Heart right ventricle (tissue), 16 donors: Measurements from ENCODE around the gene COX7A2L. TPM values are rescaled to one million over a fixed set of nuclear protein-coding genes. Genes with fewer than 3 reads are reported as not detected.
"Not testable (repeated sequence)": the region's sequence is repeated elsewhere in the genome, so short reads cannot be mapped to it uniquely, and the experiment has no call there.

Source experiments
- ATAC-seq, 8 donors: fragments of 200-7000 bp; cut with Tn5 transposase; one replicate each; pipeline ENCODE4 v1.9.1; 2020; ENCODE audit warnings: mild to moderate bottlenecking in 8 of 8, moderate library complexity in 8 of 8, moderate number of reproducible peaks in 1 of 8
- DNase-seq, 2 donors: peaks; one replicate each; pipeline ENCODE4 v3.0.0-alpha.2; 2020
- H3K27ac ChIP-seq, 10 donors: fragments of 200-600 bp; sonication (generic) in 2 of 10; one replicate each; pipeline versions ENCODE4 v1.5.0 to v1.8.0; 2020 to 2022; ENCODE audit warnings: mild to moderate bottlenecking in 3 of 10
- H3K27me3 ChIP-seq, 7 donors: fragments of 200-600 bp; one replicate each; pipeline ENCODE4 v1.8.0; 2021 to 2022; ENCODE audit warnings: mild to moderate bottlenecking in 2 of 7
- H3K36me3 ChIP-seq, 9 donors: fragments of 200-600 bp; sonication (generic) in 1 of 9; one replicate each; pipeline versions ENCODE4 v1.5.0 to v1.8.0; 2020 to 2022; ENCODE audit warnings: mild to moderate bottlenecking in 2 of 9
- H3K4me1 ChIP-seq, 9 donors: fragments of 200-600 bp; sonication (generic) in 1 of 9; one replicate each; pipeline versions ENCODE4 v1.5.0 to v1.8.0; 2020 to 2022; ENCODE audit warnings: mild to moderate bottlenecking in 4 of 9
- H3K4me3 ChIP-seq, 10 donors: fragments of 200-600 bp; sonication (generic) in 2 of 10; one replicate each; pipeline versions ENCODE4 v1.5.0 to v1.8.0; 2020 to 2022; ENCODE audit warnings: mild to moderate bottlenecking in 7 of 10, moderate library complexity in 2 of 10
- H3K9me3 ChIP-seq, 11 donors: fragments of 200-600 bp in 10 of 11; sonication (generic) in 2 of 11; one replicate each; pipeline versions ENCODE4 v1.5.0 to v1.8.0; 2013 to 2022; ENCODE audit warnings: mild to moderate bottlenecking in 2 of 11, control low read depth in 1 of 11, moderate library complexity in 1 of 11
- WGBS, 2 donors: extraction: QIAGEN DNeasy Blood & Tissue Kit; methylation state at CpG; one replicate each; pipeline ENCODE4 v1.1.7; 2013; ENCODE audit warnings: inconsistent platforms in 1 of 2; 5-methylcytosine and 5-hydroxymethylcytosine counted together
- intact Hi-C, 10 donors: fragments of 100-400 bp; cut with DNase I; formaldehyde crosslinking; loops; one replicate each; pipeline versions ENCODE4 v1.11.1 to v1.14.2; 2022
- polyA plus RNA-seq, 2 donors: library from polyadenylated mRNA; stranded (reverse); fragments of 200-250 nt; gene quantifications; one replicate each; pipeline ENCODE4 v1.2.3, GENCODE V29; 2013
- total RNA-seq, 10 donors: library from RNA; stranded (reverse); fragmentation: NEBNext Ultra II Directional in 3 of 10; extraction: Animal tissue kit (Norgen Biotek cat#: 25700) in 3 of 10; gene quantifications; one replicate each; pipeline versions ENCODE4 v1.2.1 to v1.2.4, GENCODE V29; 2021 to 2023
- TF ChIP-seq, protein P1 (sequence below), 9 donors: fragments of 200-600 bp; sonication (generic) in 2 of 9; IDR thresholded peaks; one replicate each; pipeline versions ENCODE4 v1.5.0 to v1.8.0; 2021 to 2022; ENCODE audit warnings: antibody characterized with exemption in 9 of 9, mild to moderate bottlenecking in 5 of 9, moderate library complexity in 1 of 9
- donor health status: Arrhythmogenic right ventricular cardiomyopathy.
- donor health status: ischemic (EF 13 %, LVEDD 7.1; RV severe dilation, severe dysfunction).
- donor health status: healthy with polysubstance abuse.
- donor health status: DM: no; HTN: yes; CAD: no.
- donor health status: DM: no; HTN: no; CAD: no.
- donor health status: ischemic (EF 25% LVEDD 6.9; RV normal size, moderate dysfunction).
- donor health status: ischemic (EF 25% LVEDD 5.7; RV mildly dilated, moderate dysfunction).
- donor health status: healthy.
- donor health status: DM: yes; HTN: yes; CAD: no.
- donor health status: Ischemic cardiomyopathy.
- donor health status: ischemic (EF 35%, LVEDD 5.7; RV mildly dilated, moderate dysfunction).
- donor health status: nonischemic (EF 11% LVEDD 7.7; RV severe dilation, severe dysfunction).
- donor health status: DM: yes; HTN: yes; CAD: no.
- donor health status: PGD.
- donor health status: ischemic (EF 29% LVEDD 5.4; RV normal size, mild dysfunction).
- donor health status: nonischemic (EF 23%, LVEDD 6.1; RV moderate dilation, normal function).

COX7A2L gene
- total and polyA plus RNA-seq, 12 donors: 36.4 to 141 (median 106) TPM

DNA sequence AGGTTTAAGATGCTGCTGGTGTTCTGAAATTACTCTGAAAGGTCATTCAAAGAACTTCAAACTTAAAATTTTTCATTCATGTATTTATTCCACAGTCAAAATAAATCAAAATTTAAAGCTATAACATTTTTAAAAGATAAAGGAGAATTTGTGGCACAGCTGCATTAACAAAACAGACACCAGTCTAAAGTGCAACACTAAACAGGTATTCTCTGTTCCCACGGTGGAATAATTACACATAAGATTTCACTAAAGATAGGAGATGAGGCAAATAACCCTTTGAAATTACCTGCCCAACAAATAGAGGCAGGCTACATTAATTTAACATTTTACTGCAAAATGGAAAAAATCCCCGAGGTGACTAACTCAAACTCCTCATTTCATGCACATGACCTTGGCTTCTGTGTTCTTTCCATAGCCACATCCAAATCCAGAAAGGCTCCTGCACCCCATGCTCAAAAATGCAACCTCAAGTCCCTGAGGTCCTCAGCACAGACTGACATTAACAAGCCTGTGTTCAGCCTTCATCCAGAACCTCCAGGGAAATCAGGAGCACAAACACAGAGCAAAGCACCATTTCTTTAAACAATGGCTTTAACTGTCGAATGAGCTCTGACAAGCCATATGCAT lies 10.5 kb downstream of the COX7A2L start:
- Histone ChIP-seq H3K27ac (no peak overlapping the region), H3K36me3 (peaks cover 0 to 71% (median 30%) of the 10 kb centered on the region in 9 donors), H3K4me1 (peaks cover 0 to 37% (median 16%) of the 10 kb centered on the region in 9 donors), H3K9me3 (no peaks in the 10 kb centered on the region), H3K4me3 (no peak overlapping the region), H3K27me3 (no peaks in the 10 kb centered on the region)
- WGBS, 2 donors: 85 to 91% methylated on average over 3 of the region's 3 CpGs
- TF ChIP-seq, protein P1, sequence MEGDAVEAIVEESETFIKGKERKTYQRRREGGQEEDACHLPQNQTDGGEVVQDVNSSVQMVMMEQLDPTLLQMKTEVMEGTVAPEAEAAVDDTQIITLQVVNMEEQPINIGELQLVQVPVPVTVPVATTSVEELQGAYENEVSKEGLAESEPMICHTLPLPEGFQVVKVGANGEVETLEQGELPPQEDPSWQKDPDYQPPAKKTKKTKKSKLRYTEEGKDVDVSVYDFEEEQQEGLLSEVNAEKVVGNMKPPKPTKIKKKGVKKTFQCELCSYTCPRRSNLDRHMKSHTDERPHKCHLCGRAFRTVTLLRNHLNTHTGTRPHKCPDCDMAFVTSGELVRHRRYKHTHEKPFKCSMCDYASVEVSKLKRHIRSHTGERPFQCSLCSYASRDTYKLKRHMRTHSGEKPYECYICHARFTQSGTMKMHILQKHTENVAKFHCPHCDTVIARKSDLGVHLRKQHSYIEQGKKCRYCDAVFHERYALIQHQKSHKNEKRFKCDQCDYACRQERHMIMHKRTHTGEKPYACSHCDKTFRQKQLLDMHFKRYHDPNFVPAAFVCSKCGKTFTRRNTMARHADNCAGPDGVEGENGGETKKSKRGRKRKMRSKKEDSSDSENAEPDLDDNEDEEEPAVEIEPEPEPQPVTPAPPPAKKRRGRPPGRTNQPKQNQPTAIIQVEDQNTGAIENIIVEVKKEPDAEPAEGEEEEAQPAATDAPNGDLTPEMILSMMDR (IDR thresholded peaks at IDR 0.05): no peak
- intact Hi-C loops: no loop called here
- ATAC-seq: no peak
- DNase-seq: no peak

DNA sequence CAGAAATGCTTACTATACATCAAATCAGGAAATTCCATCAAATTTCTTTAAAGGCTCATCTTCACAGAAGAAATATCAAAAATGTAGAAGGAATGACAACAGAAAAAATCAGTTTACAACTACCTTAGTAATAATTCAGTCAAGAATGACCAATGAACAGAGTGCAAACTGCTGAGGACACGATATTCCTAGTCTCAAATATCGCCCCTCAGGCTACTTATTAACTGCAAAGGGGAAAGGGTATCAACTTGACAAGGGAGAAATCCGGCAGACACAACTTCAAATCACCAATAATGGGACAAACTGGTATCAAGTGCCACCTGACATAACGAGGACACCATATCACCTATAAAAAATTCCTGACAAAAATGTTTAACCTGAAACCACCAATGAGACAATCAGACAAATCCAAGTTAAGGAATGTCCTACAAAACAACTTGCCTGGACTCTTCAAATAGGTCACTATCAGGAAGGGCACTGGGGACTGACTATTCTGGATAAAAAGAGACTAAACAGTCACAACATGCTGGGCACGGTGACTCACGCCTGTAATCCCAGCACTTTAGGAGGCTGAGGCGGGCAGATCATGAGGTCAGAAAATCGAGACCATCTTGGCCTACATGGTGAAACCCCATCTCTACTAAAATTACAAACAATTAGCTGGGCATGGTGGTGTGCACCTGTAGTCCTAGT lies 12.8 kb downstream of the COX7A2L start:
- H3K4me1 ChIP-seq: peaks cover 0 to 20% (median 9%) of the 10 kb centered on the region in 9 donors
- H3K4me3 ChIP-seq: no peak overlapping the region
- H3K9me3 ChIP-seq: no peaks in the 10 kb centered on the region
- peaks cover 0 to 88% (median 34%) of the 10 kb centered on the region in 9 donors for H3K36me3 ChIP-seq
- DNase-seq: no peak
- ATAC-seq: no peak
- WGBS, 2 donors: 96 to 97% methylated on average over 8 of the region's 8 CpGs
- intact Hi-C loops: no loop called here
- no peak overlapping the region for H3K27ac ChIP-seq
- TF ChIP-seq, protein P1 (IDR thresholded peaks at IDR 0.05): no peak
- H3K27me3 ChIP-seq: no peaks in the 10 kb centered on the region

DNA sequence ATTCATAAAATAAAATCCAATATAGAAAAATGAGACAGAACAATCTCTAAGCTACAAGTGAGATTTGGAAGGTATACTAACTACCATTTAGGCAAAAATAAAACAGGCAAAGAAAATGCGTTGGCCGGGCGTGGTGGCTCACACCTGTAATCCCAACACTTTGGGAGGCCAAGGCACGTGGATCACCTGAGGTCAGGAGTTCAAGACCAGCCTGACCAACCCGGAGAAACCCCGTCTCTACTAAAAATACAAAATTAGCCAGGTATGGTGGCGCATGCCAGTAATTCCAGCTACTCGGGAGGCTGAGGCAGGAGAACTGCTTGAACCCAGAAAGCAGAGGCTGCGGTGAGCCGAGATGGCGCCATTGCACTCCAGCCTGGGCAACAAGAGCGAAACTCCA lies 13.5 kb downstream of the COX7A2L start:
- Histone ChIP-seq H3K36me3 (peaks cover 0 to 85% (median 31%) of the 10 kb centered on the region in 9 donors), H3K4me1 (peaks cover 0 to 28% (median 14%) of the 10 kb centered on the region in 9 donors)
- H3K4me3 ChIP-seq, intact Hi-C loops, H3K27ac ChIP-seq, H3K27me3 ChIP-seq, DNase-seq, ATAC-seq, H3K9me3 ChIP-seq: not testable (repeated sequence)
- WGBS, 2 donors: 98 to 99% methylated on average over 12 of the region's 12 CpGs

DNA sequence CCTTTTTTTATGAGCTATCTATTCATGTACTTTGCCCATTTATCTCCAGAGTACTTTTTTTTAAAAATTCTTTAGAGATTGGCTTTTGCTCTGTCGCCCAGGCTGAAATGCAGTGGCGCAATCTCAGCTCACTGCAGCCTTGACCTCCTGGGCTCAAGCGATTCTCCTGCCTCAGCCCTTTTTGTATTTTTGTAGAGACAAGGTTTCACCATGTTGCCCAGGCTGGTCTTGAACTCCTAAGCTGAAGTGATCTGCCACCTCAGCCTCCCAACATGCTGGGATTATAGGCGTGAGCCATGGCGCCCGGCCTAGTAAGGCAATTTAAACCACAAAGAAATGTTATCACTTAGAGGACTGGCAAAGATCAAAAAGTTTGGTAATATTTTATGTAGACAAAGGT lies 14.2 kb downstream of the COX7A2L start:
- ATAC-seq, H3K27ac ChIP-seq, H3K27me3 ChIP-seq, H3K4me3 ChIP-seq, H3K9me3 ChIP-seq, intact Hi-C loops, DNase-seq: not testable (repeated sequence)
- Histone ChIP-seq H3K36me3 (peaks cover 0 to 79% (median 24%) of the 10 kb centered on the region in 9 donors), H3K4me1 (peaks cover 0 to 34% (median 20%) of the 10 kb centered on the region in 9 donors)
- 94 to 97% methylated on average over 6 of the region's 6 CpGs for WGBS, 2 donors

DNA sequence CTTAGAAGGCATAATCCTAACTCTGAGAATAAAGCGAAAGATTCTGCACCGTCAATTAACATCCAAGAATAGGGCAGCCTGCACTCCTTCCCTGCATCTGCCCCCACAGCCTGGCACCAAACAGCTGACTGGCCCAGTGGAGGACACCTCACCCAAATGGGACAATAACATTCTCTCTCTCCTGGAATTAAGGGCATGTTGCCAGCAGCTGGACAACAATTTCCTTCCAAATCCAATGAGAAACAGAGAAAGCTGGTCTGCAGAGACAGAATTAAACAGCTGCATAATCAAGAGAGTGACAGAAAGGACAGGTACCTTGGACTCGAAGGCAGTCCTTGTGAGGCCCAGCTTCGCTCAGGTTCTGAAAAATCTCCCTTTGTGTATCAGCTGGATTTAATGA lies 15.0 kb downstream of the COX7A2L start:
- H3K4me3 ChIP-seq: no peak overlapping the region
- H3K4me1 ChIP-seq: peaks cover 0 to 42% (median 28%) of the 10 kb centered on the region in 9 donors
- ATAC-seq (no peak), DNase-seq (no peak)
- H3K27ac ChIP-seq: no peak overlapping the region
- peaks cover 0 to 70% (median 15%) of the 10 kb centered on the region in 9 donors for H3K36me3 ChIP-seq
- no peaks in the 10 kb centered on the region for H3K9me3 ChIP-seq
- no peaks in the 10 kb centered on the region for H3K27me3 ChIP-seq
- 86 to 92% methylated on average over 4 of the region's 4 CpGs for WGBS, 2 donors
- intact Hi-C loops: no loop called here
- TF ChIP-seq, protein P1 (IDR thresholded peaks at IDR 0.05): no peak
